Lower leg skin (tissue), 4 donors: Measurements from ENCODE around the gene OBSL1. TPM values are rescaled to one million over a fixed set of nuclear protein-coding genes. Genes with fewer than 3 reads are reported as not detected.

Experiments
- DNase-seq, 2 donors: peaks; one replicate each; pipeline ENCODE4 v3.0.0-alpha.2; 2019; ENCODE audit warnings: low spot score in 2 of 2
- H3K4me3 ChIP-seq: fragments of 200-600 bp; sonication (generic); 2 replicates; pipeline ENCODE4 v1.5.1; 2017; ENCODE audit warnings: mild to moderate bottlenecking, low read depth; ENCODE audit not compliant: poor library complexity, severe bottlenecking
- CTCF ChIP-seq, 3 donors: fragments of 450-650 bp; IDR thresholded peaks; one replicate each; pipeline ENCODE4 v1.5.1; 2016; ENCODE audit warnings: antibody characterized with exemption in 3 of 3, mild to moderate bottlenecking in 3 of 3, moderate library complexity in 2 of 3
- POLR2A ChIP-seq, 2 donors: fragments of 450-650 bp; IDR thresholded peaks; one replicate each; pipeline ENCODE4 v1.6.1; 2016 to 2017; ENCODE audit warnings: antibody characterized with exemption in 2 of 2, mild to moderate bottlenecking in 1 of 2, moderate library complexity in 1 of 2
- WGBS, 2 donors: methylation state at CpG; one replicate each; pipeline ENCODE4 v1.1.5; 2018; 5-methylcytosine and 5-hydroxymethylcytosine counted together
- intact Hi-C: fragments of 100-400 bp; cut with DNase I; formaldehyde crosslinking; loops from one replicate; pipeline ENCODE4 v1.15.0; 2023; ENCODE audit warnings: low total_unique reads
- total RNA-seq, 4 donors: library from RNA; depleted of rRNA; stranded (reverse); fragments of >200 nt; gene quantifications; one replicate each; pipeline ENCODE4 v1.1.0, GENCODE V29; 2016

Gene OBSL1
- total RNA-seq, 4 donors from 2014 or later = 34.2 to 52.7 (median 42.7) TPM

- DNase-seq = no peak
- H3K4me3 ChIP-seq = no peak overlapping the region
- WGBS, 2 donors = 85 to 92% methylated on average over 5 of the region's 5 CpGs
- intact Hi-C loops = no loop called here
- TF ChIP-seq CTCF (IDR thresholded peaks at IDR 0.05) (no peak), POLR2A (IDR thresholded peaks at IDR 0.05) (no peak)
Observed at GRCh38 chr2:219603771-219604170, 32.4 kb upstream of the OBSL1 start.

GRCh38 chr2:219598308-219599078, 27.2 kb upstream of the OBSL1 start:
- no peak for DNase-seq
- intact Hi-C loops = no loop called here
- 24 to 27% methylated on average over 9 of the region's 9 CpGs for WGBS, 2 donors
- no peak for TF ChIP-seq CTCF (IDR thresholded peaks at IDR 0.05)
- no peak for TF ChIP-seq POLR2A (IDR thresholded peaks at IDR 0.05)
- peak overlapping the region; percentile 31 for H3K4me3 ChIP-seq

- H3K4me3 ChIP-seq = peak within 1 kb of the TSS; percentile 31
- DNase-seq = peak; percentile 97 to 99
- intact Hi-C loops = no loop called here
- WGBS, 2 donors = 0% methylated on average over 50 to 57 of the region's 57 CpGs
- TF ChIP-seq CTCF (IDR thresholded peaks at IDR 0.05) (no peak), POLR2A (IDR thresholded peaks at IDR 0.05) (no peak)
Observed at GRCh38 chr2:219597552-219598307, 26.4 kb upstream of the OBSL1 start, which contains the start of gene STK11IP. TSS of gene STK11IP (plus strand) at chr2:219597857. CDS start at chr2:219598120, 263 bp downstream.

- H3K4me3 ChIP-seq = peak overlapping the region; percentile 31
- TF ChIP-seq POLR2A (IDR thresholded peaks at IDR 0.05) (no peak), CTCF (IDR thresholded peaks at IDR 0.05) (no peak)
- intact Hi-C loops = no loop called here
- no peak for DNase-seq
- WGBS, 2 donors = 7 to 8% methylated on average over 19 of the region's 19 CpGs
Observed at GRCh38 chr2:219596954-219597551, 25.7 kb upstream of the OBSL1 start.

GRCh38 chr2:219595256-219595655, 23.9 kb upstream of the OBSL1 start:
- 38 to 43% methylated on average over 3 of the region's 3 CpGs for WGBS, 2 donors
- intact Hi-C loops = no loop called here
- no peak for TF ChIP-seq POLR2A (IDR thresholded peaks at IDR 0.05)
- TF ChIP-seq CTCF (IDR thresholded peaks at IDR 0.05) = no peak
- no peak overlapping the region for H3K4me3 ChIP-seq
- no peak for DNase-seq
